Occipital lobe (tissue), 2 donors: ENCODE data around the gene PSMC5. TPM values are rescaled to one million over a fixed set of nuclear protein-coding genes. Genes with fewer than 3 reads are reported as not detected.
A peak's percentile ranks its signal among the peaks of the same experiment; 100 is the strongest.
"Not testable (repeated sequence)": the region's sequence is repeated elsewhere in the genome, so short reads cannot be mapped to it uniquely, and the experiment has no call there.

Experiments
- DNase-seq: peaks from one replicate; lab custom pipeline; 2025; lab: John Stamatoyannopoulos, UW
- total RNA-seq: library from RNA; depleted of rRNA; stranded (reverse); fragments of >200 nt; gene quantifications from one replicate; pipeline ENCODE4 v1.2.3, GENCODE V29; 2014

PSMC5 gene
- total RNA-seq = 38.8 TPM

DNA sequence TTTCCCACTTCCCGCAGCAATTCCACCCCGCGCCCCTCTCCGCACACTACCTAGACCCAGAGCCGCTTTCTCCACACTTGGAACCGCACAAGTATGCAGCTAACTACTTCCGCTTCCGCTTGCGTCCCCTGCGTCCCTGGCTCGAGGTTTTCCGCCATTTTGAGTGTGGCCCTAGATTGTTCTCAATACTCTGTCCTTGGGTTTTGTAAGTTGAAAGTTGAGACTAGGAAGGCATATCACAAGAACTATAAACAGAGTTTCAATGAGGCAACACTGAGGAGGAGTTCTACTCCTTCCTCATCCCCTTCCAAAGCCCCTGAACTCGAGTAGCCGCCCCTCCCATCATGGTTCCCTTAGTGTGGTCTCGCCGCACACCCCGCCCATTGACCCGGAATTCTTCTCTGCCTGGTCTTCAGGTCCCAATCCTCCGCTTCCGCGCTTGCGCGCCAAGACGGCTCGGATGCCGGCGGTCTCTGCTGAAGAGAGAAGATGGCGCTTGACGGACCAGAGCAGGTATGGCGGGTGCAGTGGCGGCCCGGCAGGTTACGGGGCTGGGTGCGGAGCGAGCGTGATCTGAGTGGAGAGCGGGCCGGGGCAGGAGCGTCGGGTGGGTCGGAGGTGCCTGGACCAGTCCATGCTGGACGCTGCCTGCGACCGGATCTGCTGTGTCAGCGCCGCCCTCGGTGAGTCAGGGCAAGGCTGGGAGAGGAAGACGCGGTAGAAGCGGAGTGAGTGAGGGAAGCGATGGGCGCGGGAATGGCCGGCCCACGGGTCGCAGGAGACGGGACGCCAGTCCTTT lies at the start of gene PSMC5, which contains the start of gene FTSJ3:
Gene PSMC5 (plus strand): TSS at position 430 of the 799 bp plus-strand sequence. CDS start 60 bp downstream, at position 490.
Gene FTSJ3 (minus strand): TSS at position 662 of the 799 bp plus-strand sequence. CDS start 761 bp downstream, outside the sequence.
- peak; percentile 96 for DNase-seq

DNA sequence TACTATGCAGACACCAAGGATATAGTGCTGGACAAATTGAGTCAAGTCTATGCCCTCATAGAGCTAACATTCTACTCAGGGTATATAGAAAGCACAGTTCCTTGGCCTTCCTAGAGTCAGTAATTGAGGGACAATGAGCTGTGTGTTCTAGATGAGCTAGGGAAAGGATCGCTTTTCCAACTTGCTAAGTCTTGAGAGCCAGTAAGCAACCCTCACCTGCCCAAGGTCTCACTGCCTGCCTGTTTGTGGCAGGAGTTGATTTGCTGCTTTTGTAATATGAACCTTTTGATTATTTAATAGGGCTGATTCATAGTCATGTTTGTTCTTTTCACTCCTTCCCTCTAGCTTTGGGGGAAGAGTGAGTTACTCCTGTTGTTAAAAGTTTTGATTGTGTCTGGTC lies 46.7 kb upstream of the PSMC5 start:
- DNase-seq = no peak

DNA sequence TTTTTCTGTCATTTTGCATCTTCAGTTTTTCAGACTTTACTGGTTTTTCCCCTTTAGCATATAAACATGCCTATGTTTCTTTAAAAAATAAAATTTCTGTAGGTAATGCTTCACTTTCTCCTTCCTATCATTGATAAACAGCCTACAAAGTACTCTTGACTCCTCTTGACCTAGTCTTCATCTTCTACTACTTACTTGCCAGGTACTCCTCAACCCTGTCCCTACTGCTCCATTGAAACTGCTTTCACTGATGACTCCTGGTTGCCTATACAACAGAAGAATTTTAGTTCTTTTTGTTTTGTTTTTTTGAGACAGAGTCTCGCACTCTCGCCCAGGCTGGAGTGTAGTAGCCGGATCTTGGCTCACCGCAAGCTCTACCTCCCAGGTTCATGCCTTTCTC lies 46.3 kb upstream of the PSMC5 start:
- DNase-seq = no peak

DNA sequence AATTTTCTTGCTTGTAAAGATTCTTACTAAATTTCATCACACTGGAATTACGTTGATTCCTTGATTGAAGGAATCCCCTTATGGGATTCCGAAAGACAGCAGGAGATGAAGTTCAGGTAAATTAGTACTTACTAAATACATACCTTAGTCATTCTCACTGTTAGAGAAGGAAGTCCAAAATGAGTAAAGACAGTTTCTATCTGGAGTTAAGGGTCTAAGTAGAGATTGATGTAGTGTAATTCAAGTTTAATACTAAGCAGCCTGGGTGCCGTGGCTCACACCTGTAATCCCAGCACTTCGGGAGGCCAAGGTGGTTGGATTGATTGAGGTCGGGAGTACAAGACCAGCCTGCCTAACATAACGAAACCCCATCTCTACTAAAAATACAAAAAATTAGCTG lies 43.7 kb upstream of the PSMC5 start:
- DNase-seq = no peak

DNA sequence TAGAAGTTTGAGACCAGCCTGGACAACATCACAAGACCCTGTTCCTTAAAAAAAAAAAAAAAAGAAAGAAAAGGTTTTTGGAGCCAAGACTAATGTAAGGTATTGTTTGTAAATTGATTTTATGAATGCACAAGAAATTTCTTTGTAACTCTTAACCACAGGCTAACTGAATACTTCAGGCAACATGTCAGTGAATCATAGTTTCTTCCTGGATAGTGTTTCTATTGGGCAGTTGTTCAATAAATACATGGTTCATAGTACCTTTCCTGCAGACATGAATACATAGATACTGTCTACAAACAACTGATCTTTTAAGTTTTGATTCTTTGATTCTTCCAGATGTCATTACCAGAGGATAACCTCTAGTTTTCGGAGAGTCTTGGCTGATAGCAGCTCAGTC lies 41.7 kb upstream of the PSMC5 start:
- DNase-seq = no peak

DNA sequence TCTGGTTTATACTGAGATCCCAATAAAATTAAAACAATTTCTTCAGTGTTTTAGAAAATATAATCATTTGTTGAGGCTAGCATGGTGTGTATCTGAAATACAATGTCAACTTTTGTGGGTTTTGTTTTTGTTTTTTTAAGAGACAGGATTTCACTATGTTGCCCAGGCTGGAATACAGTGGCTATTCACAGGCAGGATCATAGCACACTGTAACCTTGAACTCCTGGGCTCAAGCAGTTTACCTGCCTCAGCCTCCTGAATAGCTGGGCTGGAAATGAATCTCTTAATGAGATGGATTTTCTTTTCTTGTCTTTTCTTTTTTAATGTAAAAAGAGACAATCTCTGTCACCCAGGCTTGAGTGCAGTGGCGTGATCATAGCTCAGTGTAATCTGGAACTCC lies 41.1 kb upstream of the PSMC5 start:
- no peak for DNase-seq

DNA sequence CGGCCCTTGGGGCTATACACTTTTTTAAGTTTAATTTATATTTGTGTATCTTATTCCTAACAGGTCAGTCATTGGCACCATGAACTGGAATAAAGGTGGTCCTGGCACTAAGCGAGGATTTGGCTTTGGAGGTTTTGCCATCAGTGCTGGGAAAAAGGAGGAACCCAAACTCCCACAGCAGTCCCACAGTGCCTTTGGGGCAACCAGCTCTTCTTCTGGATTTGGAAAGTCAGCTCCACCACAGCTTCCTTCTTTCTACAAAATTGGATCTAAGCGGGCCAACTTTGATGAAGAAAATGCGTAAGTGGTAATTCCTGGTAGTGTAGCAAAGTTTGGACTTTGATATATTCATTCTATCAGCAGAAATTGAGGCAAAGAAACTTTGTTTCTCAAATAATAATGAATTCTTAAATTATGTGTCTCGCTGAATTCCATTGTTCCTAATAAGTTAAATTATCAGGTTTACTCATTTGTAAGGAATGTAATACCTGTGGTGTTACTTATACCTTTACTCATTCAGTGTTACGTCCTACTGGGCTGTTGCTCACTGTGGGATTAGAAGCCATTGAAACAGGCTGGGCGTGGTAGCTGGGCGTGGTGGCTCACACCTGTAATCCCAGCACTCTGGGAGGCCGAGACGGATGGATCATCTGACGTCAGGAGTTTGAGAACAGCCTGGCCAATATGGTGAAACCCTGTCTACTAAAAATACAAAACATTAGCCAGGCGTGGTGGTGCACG lies 40.1 kb upstream of the PSMC5 start:
- DNase-seq = no peak

DNA sequence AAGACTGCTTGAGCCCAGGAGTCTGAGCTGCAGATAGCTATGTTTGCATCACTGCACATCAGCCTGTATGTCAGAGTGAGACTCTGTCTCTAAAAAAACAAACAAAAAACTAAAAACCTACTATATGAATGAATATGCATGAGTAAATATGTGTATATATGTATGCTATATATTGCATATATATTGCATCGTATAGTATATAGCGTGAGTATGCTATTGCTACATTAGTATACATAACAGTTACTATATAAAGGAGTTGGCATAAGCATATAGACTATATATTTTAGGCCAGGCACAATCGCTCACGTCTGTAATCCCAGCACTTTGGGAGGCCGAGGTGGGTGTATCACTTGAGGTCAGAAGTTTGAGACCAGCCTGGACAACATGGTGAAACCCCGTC lies 37.2 kb upstream of the PSMC5 start:
- DNase-seq = no peak

DNA sequence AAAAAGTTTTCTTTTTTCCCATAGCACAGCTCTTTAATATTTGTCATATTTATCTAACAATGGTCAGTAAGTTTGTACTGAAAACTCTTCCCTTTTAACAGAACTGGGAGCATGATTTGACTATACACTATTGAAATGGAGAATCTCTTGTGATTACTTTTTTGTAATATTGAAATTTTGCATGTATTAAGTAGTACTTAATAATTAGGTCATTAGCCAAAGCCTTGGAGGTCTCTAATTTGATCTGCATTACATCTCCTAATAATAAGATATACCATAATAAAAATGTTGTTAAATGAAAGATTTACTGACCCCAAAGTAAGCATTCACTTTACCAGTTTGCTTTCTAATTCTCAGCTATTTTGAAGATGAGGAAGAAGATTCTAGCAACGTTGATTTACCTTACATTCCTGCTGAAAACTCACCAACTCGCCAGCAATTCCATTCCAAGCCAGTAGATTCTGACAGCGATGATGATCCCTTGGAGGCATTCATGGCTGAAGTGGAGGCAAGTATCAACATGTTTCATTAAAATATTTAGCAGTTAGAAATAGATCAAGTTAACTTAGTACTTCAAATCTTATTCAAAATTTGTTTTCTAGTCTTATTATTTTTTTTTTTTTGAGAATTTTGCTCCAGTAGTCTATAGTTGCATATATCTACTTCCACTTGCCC lies 35.0 kb upstream of the PSMC5 start:
- DNase-seq = no peak

DNA sequence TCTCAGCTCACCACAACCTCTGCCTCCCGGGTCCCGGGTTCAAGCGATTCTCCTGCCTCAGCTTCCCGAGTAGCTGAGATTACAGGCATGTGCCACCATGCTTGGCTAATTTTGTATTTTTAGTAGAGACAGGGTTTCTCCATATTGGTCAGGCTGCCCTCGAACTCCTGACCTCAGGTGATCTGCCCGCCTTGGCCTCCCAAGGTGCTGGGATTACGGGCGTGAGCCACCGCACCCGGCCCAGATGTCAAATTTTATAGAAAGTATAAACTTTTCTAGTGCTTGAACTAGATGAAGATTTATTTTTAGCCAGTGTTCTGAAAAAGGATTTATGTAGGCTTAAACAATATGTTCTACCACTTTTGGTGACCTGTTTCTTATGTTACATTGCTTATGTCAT lies 30.9 kb upstream of the PSMC5 start:
- DNase-seq = not testable (repeated sequence)

DNA sequence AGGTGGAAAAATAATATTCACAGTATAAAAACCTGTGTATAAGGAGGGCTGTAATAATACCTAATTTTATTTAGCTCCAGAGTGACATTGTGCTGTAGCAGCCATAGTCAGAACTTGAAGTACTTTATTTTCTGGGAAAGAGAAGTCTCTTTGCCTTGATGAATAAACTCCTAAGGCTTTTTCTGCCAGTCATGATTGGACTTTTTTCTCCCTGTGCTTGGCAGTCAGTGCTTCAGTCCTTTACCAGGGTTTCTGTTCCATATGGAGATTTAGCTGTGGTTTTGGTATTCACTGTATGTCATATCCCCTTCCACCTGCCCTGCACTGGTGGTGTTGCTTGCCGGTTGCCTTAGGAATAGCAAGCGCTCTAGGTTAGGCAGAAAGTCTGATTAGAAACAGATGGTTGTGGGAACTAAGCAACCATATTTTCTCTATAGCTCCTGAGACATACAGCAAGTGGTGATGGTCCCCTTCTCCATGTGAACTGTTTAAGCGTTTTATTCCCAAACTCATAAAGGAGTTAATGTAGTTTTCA lies 28.6 kb upstream of the PSMC5 start:
- DNase-seq = no peak

DNA sequence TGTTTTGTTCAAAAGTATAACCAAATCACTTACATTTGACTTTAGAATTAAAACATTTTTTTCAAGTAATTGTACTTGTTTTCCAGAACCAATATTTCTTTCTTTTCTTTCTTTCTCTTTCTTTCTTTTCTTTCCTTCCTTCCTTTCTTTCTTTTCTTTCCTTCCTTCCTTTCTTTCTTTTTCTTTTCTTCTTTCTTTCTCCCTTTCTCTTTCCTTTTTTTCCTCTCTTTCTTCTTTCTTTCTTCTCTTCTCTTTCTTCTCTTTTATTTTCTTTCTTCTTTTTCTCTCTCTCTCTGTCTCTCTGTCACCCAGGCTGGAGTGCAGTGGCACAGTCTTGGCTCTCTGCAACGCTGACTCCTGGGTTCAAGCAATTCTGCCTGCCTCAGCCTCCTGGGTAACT lies 26.4 kb upstream of the PSMC5 start:
- DNase-seq = no peak

DNA sequence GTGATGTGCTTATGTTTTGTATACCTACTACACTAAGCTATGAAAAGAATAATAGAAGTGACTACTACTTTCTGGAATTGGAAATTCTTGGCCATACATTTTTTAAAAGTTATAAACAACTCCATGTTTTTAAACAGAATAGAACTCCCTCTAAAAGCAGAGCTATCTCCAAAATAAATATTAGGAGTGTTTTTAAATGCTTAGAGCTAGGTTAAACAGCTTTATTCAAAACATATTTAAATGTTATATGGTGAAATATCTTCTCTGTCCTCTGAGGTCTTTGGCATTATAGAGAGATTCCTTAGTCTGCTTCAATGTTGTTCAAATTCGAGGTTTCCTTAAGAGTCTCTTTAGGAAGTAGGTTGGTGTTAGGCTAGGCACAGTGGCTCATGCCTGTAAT lies 22.9 kb upstream of the PSMC5 start:
- no peak for DNase-seq

DNA sequence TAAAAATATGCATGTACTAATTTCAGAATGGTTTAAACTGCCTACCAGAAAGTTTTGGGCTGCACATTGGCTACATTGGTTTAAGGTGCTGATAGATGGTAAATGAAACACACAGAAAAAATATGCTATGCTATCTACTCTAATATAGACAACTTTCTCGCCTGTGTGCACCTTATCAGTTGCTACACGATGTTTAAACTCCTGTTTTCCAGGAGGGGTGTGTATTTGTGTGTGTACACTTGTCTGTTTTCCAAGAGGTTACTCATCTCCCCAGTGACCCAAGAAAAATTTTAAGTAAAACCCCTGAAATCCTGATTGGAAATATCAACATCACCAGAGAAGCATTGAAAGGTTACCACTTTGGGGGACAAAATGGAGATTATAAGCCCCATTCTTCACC lies 21.6 kb upstream of the PSMC5 start:
- DNase-seq = no peak

DNA sequence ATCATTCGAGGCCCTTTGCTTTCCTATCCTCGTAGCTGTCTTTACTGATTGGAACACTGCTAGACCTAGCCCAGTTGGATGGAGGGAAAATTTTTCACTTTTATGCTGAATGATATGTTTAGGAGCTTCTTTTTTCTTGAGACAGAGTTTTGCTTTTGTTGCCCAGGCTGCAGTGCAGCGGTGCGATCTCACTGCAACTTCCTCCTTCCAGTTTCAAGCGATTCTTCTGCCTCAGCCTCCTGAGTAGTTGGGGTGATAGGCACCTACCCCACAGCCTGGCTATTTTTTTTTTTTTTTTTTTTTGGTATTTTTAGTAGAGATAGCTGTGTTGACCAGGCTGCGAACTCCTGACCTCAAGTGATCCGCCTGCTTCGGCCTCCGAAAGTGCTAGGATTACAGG lies 17.3 kb upstream of the PSMC5 start:
- no peak for DNase-seq

DNA sequence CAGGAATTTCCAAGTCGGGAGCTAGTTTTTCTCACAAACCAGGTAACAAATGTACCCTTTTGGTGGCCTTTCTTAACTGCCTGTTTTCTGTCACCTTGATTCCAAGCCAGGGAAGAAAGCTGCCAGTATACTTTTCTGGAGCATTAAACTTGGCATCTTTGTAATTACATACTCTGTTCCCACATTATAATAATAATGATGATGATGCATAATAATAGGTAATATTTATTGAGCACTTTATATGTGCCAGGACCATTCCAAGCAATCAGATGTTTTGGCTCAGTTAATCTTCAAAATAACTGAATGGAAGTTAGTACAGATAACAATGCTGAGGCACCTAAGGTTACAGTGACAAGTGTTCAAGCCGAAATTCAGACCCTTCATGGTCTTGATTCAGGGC lies 11.1 kb upstream of the PSMC5 start:
- DNase-seq = no peak

DNA sequence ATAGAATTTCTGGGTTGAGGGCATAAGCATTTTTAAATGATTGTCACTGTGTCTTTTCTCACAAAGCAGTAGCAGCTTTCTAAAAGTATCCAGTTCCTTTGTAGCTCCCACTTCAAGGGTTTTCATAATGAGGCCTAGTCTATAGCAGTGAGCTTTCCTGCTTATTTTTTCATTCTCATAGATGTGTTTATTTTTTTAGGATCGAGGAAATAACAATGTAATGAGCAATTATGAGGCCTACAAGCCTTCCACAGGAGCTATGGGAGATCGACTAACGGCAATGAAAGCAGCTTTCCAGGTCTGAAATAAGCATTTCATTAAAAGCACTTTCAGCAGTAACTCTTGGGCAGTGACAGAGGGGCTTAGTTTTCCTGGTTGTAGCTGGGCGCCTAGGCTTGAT lies 10.6 kb upstream of the PSMC5 start:
- no peak for DNase-seq

DNA sequence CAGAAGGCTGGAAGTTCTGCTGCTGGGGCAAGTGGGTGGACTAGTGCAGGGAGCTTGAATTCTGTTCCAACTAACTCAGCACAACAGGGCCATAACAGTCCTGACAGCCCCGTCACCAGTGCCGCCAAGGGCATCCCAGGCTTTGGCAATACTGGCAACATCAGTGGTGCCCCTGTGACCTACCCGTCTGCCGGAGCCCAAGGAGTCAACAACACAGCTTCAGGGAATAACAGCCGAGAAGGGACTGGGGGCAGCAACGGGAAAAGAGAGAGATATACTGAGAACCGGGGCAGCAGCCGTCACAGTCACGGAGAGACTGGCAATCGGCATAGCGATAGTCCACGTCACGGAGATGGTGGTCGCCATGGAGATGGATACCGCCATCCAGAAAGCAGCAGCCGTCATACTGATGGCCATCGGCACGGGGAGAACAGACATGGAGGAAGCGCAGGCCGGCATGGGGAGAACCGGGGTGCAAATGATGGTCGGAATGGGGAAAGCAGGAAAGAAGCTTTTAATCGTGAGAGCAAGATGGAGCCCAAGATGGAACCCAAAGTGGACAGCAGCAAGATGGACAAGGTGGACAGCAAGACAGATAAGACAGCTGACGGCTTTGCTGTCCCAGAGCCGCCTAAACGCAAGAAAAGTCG lies 9.4 kb upstream of the PSMC5 start:
- DNase-seq = no peak

DNA sequence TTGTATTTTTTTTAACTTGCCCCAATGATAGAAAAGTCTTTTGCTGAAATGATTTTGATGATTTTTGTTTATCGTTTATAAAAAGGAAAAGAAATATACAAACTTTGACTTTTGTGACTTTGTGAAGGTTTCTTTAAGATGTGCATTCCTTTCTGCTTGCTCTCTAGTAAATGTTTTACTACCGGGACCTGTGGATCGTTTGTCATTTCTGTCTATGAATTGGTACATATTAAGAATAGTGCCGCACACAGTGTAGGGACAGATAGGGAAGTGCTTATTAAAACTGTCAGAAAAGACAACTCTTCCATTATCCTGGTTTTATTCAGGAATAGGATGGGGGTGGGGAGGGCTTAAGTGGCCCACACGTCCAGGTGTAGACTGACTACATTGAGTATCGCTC lies 8.1 kb upstream of the PSMC5 start:
- no peak for DNase-seq

DNA sequence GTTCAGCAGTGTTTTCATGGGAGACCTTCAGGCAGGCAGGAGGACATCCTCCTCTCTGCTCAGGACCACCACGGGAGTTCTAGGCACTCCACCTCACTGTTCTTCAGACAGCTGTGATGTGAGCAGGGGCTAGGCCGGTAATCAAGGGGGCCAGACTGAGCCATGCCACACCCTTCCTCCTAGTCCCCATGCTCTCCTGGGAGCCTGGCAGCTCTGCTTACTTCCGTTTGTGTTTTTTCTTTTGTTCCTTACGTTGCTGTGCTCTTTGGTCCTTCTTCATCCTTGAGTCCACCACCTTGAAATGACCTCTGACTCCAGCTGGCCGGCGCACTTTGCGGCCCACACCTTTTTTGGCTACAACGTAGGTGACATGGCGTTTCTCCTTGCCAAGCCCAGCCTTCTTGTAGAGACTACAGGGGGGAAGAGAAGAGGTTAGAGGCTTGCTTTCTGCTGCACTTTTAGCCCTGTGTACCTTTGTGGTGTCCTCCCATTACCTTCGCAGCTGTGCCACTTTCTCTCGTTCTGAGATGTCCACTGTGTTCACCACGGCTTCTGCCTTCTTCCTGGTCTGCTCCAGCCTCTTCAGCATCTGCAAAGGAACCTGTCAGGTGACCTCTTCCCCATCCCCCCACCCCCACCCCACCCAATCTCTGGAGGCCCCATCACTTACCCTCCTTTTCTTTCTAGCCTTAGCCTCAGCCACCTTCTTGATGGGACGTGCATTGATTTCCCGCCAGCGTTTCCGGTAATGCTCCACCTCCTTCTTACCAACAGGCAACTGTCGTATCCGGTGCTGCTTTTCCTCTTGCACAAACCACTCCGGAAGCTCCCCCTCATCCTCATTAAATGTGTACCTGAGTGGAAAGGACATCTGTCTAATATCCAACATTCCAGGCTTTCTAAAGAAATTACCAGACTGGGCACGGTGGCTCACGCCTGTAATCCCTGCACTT lies 7.4 kb upstream of the PSMC5 start:
- no peak for DNase-seq
